Keratinocyte (primary cell): ENCODE data around the gene OCIAD1. TPM values are rescaled to one million over a fixed set of nuclear protein-coding genes. Genes with fewer than 3 reads are reported as not detected.
A peak's percentile ranks its signal among the peaks of the same experiment; 100 is the strongest.
"Not testable (repeated sequence)": the region's sequence is repeated elsewhere in the genome, so short reads cannot be mapped to it uniquely, and the experiment has no call there.

Experiments used
- DNase-seq: peaks from one replicate; pipeline ENCODE4 v3.0.0-alpha.2; 2011; ENCODE audit warnings: low read depth, missing footprints, low spot score
- FAIRE-seq: peaks from 2 replicates; lab custom pipeline; 2011; peaks lifted over from hg19 to GRCh38; lab: Jason Lieb, UNC
- H2AFZ ChIP-seq: 2 replicates; pipeline ENCODE4 v1.6.0; 2012; ENCODE audit warnings: low read length, control low read depth, inconsistent platforms; ENCODE audit not compliant: control insufficient read depth
- H3K27ac ChIP-seq: 2 replicates; pipeline ENCODE4 v1.5.1; 2011; ENCODE audit warnings: low read length; ENCODE audit not compliant: control insufficient read depth, insufficient read depth
- H3K27me3 ChIP-seq: 3 replicates; pipeline ENCODE4 v1.6.0; 2011; ENCODE audit warnings: low read length; ENCODE audit not compliant: control insufficient read depth, insufficient read depth; ENCODE audit errors: extremely low read depth
- H3K36me3 ChIP-seq, 2 experiments: 2 replicates in 1 of 2; 3 replicates in 1 of 2; pipeline ENCODE4 v1.5.1; 2011; ENCODE audit warnings: low read length in 2 of 2, mild to moderate bottlenecking in 1 of 2; ENCODE audit not compliant: control insufficient read depth in 2 of 2, insufficient read depth in 2 of 2; ENCODE audit errors: extremely low read depth in 1 of 2
- H3K4me1 ChIP-seq: 3 replicates; pipeline ENCODE4 v1.5.1; 2011; ENCODE audit warnings: low read length; ENCODE audit not compliant: control insufficient read depth, insufficient read depth; ENCODE audit errors: extremely low read depth
- H3K4me2 ChIP-seq: 3 replicates; pipeline ENCODE4 v1.6.0; 2011; ENCODE audit warnings: low read depth, low read length; ENCODE audit not compliant: control insufficient read depth, insufficient read depth; ENCODE audit errors: extremely low read depth
- H3K4me3 ChIP-seq, 3 experiments: fragments of 200-600 bp in 1 of 3; sonication (generic) in 1 of 3; 2 replicates in 2 of 3; 3 replicates in 1 of 3; pipeline ENCODE4 v1.5.1; 2011 to 2016; ENCODE audit warnings: low read length in 3 of 3, mild to moderate bottlenecking in 3 of 3, control low read depth in 2 of 3, inconsistent platforms in 1 of 3, low read depth in 1 of 3, mixed read lengths in 1 of 3, mixed run types in 1 of 3, moderate library complexity in 1 of 3; ENCODE audit not compliant: control insufficient read depth in 2 of 3, insufficient read depth in 2 of 3; ENCODE audit errors: extremely low read depth in 1 of 3
- H3K79me2 ChIP-seq: 2 replicates; pipeline ENCODE4 v1.6.0; 2012; ENCODE audit warnings: low read length; ENCODE audit not compliant: control insufficient read depth, insufficient read depth
- H3K9ac ChIP-seq: 3 replicates; pipeline ENCODE4 v1.6.0; 2011; ENCODE audit warnings: low read length; ENCODE audit not compliant: control insufficient read depth, insufficient read depth; ENCODE audit errors: extremely low read depth
- H3K9me1 ChIP-seq: 3 replicates; pipeline ENCODE4 v1.6.0; 2011; ENCODE audit warnings: low read length; ENCODE audit not compliant: control insufficient read depth, insufficient read depth; ENCODE audit errors: extremely low read depth
- H3K9me3 ChIP-seq: 2 replicates; pipeline ENCODE4 v1.5.1; 2012; ENCODE audit warnings: low read depth, low read length; ENCODE audit not compliant: control insufficient read depth
- H4K20me1 ChIP-seq: 3 replicates; pipeline ENCODE4 v1.6.0; 2011; ENCODE audit warnings: low read length; ENCODE audit not compliant: control insufficient read depth, insufficient read depth; ENCODE audit errors: extremely low read depth
- CTCF ChIP-seq, 3 experiments: IDR thresholded peaks in 1 of 3; conservative IDR thresholded peaks in 1 of 3; optimal IDR thresholded peaks in 1 of 3; 2 replicates in 2 of 3; 3 replicates in 1 of 3; pipeline versions ENCODE3 to v1.5.1; 2011; ENCODE audit warnings: low read length in 3 of 3, mild to moderate bottlenecking in 3 of 3, moderate library complexity in 2 of 3, control low read depth in 1 of 3, inconsistent platforms in 1 of 3; ENCODE audit not compliant: insufficient read depth in 2 of 3; ENCODE audit errors: extremely low read depth in 1 of 3
- EZH2 ChIP-seq: IDR thresholded peaks from one replicate; pipeline ENCODE4 v1.6.1; 2012; ENCODE audit warnings: inconsistent platforms, mild to moderate bottlenecking, low read length, moderate library complexity
- dilution Hi-C: fragments of 300-500 bp; cut with MboI; formaldehyde crosslinking; loops from one replicate; pipeline ENCODE4 v1.7.0; 2020; ENCODE audit warnings: low sequenced_read_pairs; ENCODE audit not compliant: extremely low pct_ligation_motif_present
- polyA plus RNA-seq, 5 experiments: library from polyadenylated mRNA; depleted of rRNA in 3 of 5; stranded (reverse) in 3 of 5; stranded (forward) in 1 of 5; unstranded in 1 of 5; fragments of >200 nt; gene quantifications; 1 replicate in 1 of 5; 2 replicates in 3 of 5; 3 replicates in 1 of 5; pipeline versions ENCODE4 v1.2.1 to v1.2.3, GENCODE V29; 2011 to 2012; ENCODE audit warnings: missing spikeins in 2 of 5, low read depth in 1 of 5, low replicate concordance in 1 of 5

OCIAD1 gene
- polyA plus RNA-seq, 1 donor (not counting 4 experiments of a cell fraction or from before 2014, with no cell fraction given), result 199 TPM

- no peak overlapping the region for H3K4me3 ChIP-seq
- TF ChIP-seq CTCF (optimal IDR thresholded peaks at IDR 0.05 in 1 of 3, IDR thresholded peaks at IDR 0.05 in 1 of 3, conservative IDR thresholded peaks at IDR 0.05 in 1 of 3; ENCODE audit: extremely low read depth in 1 of 3, insufficient read depth in 2 of 3, low read length in 3 of 3) (no peak), EZH2 (no peak)
- no peaks in the 10 kb centered on the region for H4K20me1 ChIP-seq
- FAIRE-seq (no peak), DNase-seq (no peak)
- no peak overlapping the region for H3K9ac ChIP-seq
- H3K27me3 ChIP-seq, result no peaks in the 10 kb centered on the region
- no peak overlapping the region for H2AFZ ChIP-seq
- no peaks in the 10 kb centered on the region for H3K36me3 ChIP-seq
- dilution Hi-C loops, result no loop called here
- H3K79me2 ChIP-seq, result no peaks in the 10 kb centered on the region
- H3K4me2 ChIP-seq, result no peak overlapping the region
- H3K9me3 ChIP-seq, result no peaks in the 10 kb centered on the region
- no peak overlapping the region for H3K27ac ChIP-seq
- H3K4me1 ChIP-seq, result no peaks in the 10 kb centered on the region
- H3K9me1 ChIP-seq, result no peaks in the 10 kb centered on the region
Observed at GRCh38 chr4:48863728-48864127, 32.8 kb downstream of the OCIAD1 start.

DNA sequence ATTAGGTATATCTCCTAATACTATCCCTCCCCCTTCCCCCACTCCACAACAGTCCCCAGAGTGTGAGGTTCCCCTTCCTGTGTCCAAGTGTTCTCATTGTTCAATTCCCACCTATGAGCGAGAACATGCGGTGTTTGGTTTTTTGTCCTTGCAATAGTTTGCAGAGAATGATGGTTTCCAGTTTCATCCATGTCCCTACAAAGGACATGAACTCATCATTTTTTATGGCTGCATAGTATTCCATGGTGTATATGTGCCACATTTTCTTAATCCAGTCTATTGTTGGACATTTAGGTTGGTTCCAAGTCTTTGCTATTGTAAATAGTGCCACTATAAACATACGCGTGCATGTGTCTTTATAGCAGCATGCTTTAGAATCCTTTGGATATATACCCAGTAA is 33.8 kb downstream of the OCIAD1 start:
- H2AFZ ChIP-seq, H3K27me3 ChIP-seq, H4K20me1 ChIP-seq, H3K4me3 ChIP-seq, H3K9me1 ChIP-seq, H3K27ac ChIP-seq, H3K4me1 ChIP-seq, H3K79me2 ChIP-seq, H3K4me2 ChIP-seq, dilution Hi-C loops, H3K36me3 ChIP-seq, FAIRE-seq, H3K9ac ChIP-seq, DNase-seq, H3K9me3 ChIP-seq: not testable (repeated sequence)

DNA sequence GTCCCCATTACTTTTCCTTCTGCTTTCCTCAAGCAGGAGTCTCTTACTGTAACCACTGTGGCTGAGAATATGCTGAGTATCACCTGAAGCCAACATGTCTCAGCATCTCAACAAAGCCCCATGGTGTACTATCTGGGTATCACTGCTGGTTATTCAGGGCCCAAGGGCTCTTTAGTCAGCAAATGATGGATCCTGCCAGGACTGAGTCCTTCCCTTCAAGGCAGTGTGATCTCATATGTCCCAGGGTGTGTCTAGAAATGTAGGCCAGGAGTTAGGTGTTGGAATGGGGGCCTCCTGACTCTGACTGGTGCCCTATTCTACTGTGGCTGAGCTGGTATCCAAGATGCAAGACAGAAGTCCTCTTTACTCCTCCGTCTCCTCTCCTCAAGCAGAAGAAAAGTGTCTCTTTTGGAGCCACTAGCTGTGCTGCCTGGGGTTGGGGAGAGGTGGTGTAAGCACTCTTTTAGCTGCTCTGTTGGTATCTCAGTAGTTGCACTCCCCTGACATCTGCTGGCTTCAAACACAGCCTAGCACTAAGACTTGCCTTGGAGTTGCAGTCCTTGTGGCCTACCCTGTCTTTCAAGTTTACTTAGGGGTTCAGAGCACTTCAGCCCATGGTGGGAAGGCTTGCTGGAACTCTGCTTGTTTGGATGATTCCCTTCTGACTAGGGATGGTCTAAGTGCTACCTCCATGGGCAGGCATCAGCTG is 47.1 kb downstream of the OCIAD1 start:
- Histone ChIP-seq H3K79me2 (no peaks in the 10 kb centered on the region), H3K27ac (peak overlapping the region; percentile 67), H2AFZ (peak overlapping the region; percentile 27), H3K9me1 (no peaks in the 10 kb centered on the region), H4K20me1 (no peaks in the 10 kb centered on the region), H3K9ac (no peak overlapping the region), H3K4me1 (peaks cover 16% of the 10 kb centered on the region), H3K4me3 (no peak overlapping the region), H3K4me2 (peak overlapping the region; percentile 49), H3K27me3 (no peaks in the 10 kb centered on the region), H3K9me3 (no peaks in the 10 kb centered on the region), H3K36me3 (no peaks in the 10 kb centered on the region)
- FAIRE-seq (peak; percentile 96), DNase-seq (peak; percentile 73)
- TF ChIP-seq EZH2 (no peak), CTCF (optimal IDR thresholded peaks at IDR 0.05 in 1 of 3, IDR thresholded peaks at IDR 0.05 in 1 of 3, conservative IDR thresholded peaks at IDR 0.05 in 1 of 3; ENCODE audit: extremely low read depth in 1 of 3, insufficient read depth in 2 of 3, low read length in 3 of 3) (peak in 1 of 3 experiments; percentile 24)
- dilution Hi-C loops, result no loop called here
